Neural progenitor cell (in vitro differentiated cells): Measurements from ENCODE around the gene APLN. TPM values are rescaled to one million over a fixed set of nuclear protein-coding genes. Genes with fewer than 3 reads are reported as not detected.

Experiments
- DNase-seq: peaks from one replicate; pipeline ENCODE4 v3.0.0-alpha.2; 2016; ENCODE audit warnings: low spot score
- H2AFZ ChIP-seq: fragments of 200-600 bp; sonication (generic); replicated peaks from 2 replicates; pipeline ENCODE4 v1.6.1; 2016; ENCODE audit warnings: antibody characterized with exemption
- H3F3A ChIP-seq: fragments of 200-600 bp; sonication (generic); 2 replicates; pipeline ENCODE4 v1.6.1; 2016; ENCODE audit warnings: antibody characterized with exemption, low read depth
- H3K27ac ChIP-seq: fragments of 200-600 bp; sonication (generic); 2 replicates; pipeline ENCODE4 v1.5.1; 2016; ENCODE audit warnings: mild to moderate bottlenecking
- H3K27me3 ChIP-seq: fragments of 200-600 bp; sonication (generic); 2 replicates; pipeline ENCODE4 v1.6.1; 2016; ENCODE audit warnings: mild to moderate bottlenecking, moderate library complexity
- H3K36me3 ChIP-seq: fragments of 200-600 bp; sonication (generic); 2 replicates; pipeline ENCODE4 v1.5.1; 2016
- H3K4me1 ChIP-seq: fragments of 200-600 bp; sonication (generic); 2 replicates; pipeline ENCODE4 v1.6.1; 2016; ENCODE audit warnings: mixed run types
- H3K4me2 ChIP-seq: fragments of 200-600 bp; sonication (generic); 2 replicates; pipeline ENCODE4 v1.6.1; 2016
- H3K4me3 ChIP-seq: fragments of 200-600 bp; sonication (generic); 2 replicates; pipeline ENCODE4 v1.5.1; 2016
- H3K79me2 ChIP-seq: fragments of 200-600 bp; sonication (generic); 2 replicates; pipeline ENCODE4 v1.6.1; 2016; ENCODE audit warnings: low read depth
- H3K9ac ChIP-seq: fragments of 200-600 bp; sonication (generic); 2 replicates; pipeline ENCODE4 v1.6.1; 2016
- H3K9me3 ChIP-seq: fragments of 200-600 bp; sonication (generic); 2 replicates; pipeline ENCODE4 v1.5.1; 2016; ENCODE audit warnings: low read depth
- H4K20me1 ChIP-seq: fragments of 200-600 bp; sonication (generic); 2 replicates; pipeline ENCODE4 v1.6.1; 2016; ENCODE audit warnings: low read depth
- H3K27ac Mint-ChIP-seq: 3 replicates; pipeline ENCODE4 v1.8.0; 2021; ENCODE audit warnings: mixed read lengths
- H3K27me3 Mint-ChIP-seq: 2 replicates; pipeline ENCODE4 v1.8.0; 2022; ENCODE audit warnings: low read depth, mild to moderate bottlenecking, inconsistent platforms, moderate library complexity, mixed read lengths; ENCODE audit not compliant: insufficient read depth
- H3K36me3 Mint-ChIP-seq: 3 replicates; pipeline ENCODE4 v1.8.0; 2021; ENCODE audit warnings: mixed read lengths
- H3K4me1 Mint-ChIP-seq: 3 replicates; pipeline ENCODE4 v1.8.0; 2021; ENCODE audit warnings: mixed read lengths
- H3K4me3 Mint-ChIP-seq: 3 replicates; pipeline ENCODE4 v1.8.0; 2021; ENCODE audit warnings: mild to moderate bottlenecking, moderate library complexity, mixed read lengths
- H3K9me3 Mint-ChIP-seq: 3 replicates; pipeline ENCODE4 v1.8.0; 2020; ENCODE audit warnings: mixed read lengths
- EZH2 ChIP-seq: fragments of 200-600 bp; sonication (generic); IDR thresholded peaks from 2 replicates; pipeline ENCODE4 v1.6.1; 2017; ENCODE audit warnings: antibody characterized with exemption, mild to moderate bottlenecking, moderate library complexity
- EZH2phosphoT487 ChIP-seq: fragments of 200-600 bp; sonication (generic); IDR thresholded peaks from 2 replicates; pipeline ENCODE4 v1.6.1; 2017; ENCODE audit warnings: antibody characterized with exemption
- total RNA-seq: library from RNA; depleted of rRNA; stranded (reverse); fragments of >200 nt; gene quantifications from 2 replicates; pipeline ENCODE4 v1.2.3, GENCODE V29; 2015; ENCODE audit warnings: low replicate concordance
- TF ChIP-seq, protein P1 (sequence below): fragments of 200-600 bp; sonication (generic); IDR thresholded peaks from 2 replicates; pipeline ENCODE4 v1.5.1; 2017; ENCODE audit warnings: antibody characterized with exemption, mild to moderate bottlenecking

The APLN gene
- total RNA-seq, 1 donor from 2014 or later: 0.22 TPM

DNA sequence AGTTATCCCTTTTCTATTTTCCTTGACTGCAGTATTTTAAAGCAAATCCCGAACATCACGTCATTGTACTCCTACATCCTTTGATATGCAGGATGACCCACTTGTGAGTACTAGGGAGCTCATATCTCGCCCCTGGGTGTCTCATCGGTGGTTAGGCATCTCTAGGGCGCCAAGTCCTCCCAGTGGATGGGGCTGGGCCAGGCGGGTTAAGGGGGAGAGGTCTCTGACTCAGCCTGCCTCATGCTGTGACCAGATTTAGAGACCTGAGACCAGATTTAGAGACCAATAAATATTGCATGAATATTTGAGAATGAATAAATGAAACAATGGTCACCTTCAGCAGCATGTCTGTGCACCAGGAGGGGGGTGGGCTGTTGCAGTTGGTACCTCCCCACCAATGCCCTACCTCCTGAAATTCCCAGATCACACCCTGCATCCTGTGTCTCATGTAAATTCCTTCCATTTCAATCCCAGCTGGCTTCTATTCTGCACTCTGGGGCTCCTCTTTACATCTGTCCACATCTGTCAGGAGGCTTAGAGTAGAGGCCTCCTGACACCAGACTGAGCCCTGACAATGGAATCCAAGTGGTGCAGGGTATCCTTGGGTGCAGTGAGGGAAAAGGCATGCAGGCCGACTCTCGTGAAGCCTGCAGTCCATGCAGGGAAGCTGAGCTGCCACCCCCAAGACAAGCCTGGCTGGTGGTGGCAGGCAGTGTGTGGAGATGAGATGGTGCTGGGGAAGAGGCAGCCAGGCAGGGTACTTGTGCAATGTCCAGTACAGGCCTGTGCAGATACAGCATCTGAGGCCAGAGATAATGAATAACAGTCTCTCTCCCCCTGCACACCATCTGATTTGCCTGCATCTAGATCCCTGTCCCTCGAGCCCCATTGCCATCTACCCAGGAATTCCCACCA lies 5.2 kb downstream of the APLN start:
- Mint-ChIP-seq H3K27ac (no peak overlapping the region), H3K27me3 (peaks cover 8% of the 10 kb centered on the region), H3K9me3 (peaks cover 2% of the 10 kb centered on the region), H3K4me1 (peaks cover 33% of the 10 kb centered on the region), H3K4me3 (no peak overlapping the region), H3K36me3 (peaks cover 4% of the 10 kb centered on the region)
- peaks cover 41% of the 10 kb centered on the region for H3K27me3 ChIP-seq
- no peaks in the 10 kb centered on the region for H3K9me3 ChIP-seq
- no peak for DNase-seq
- no peaks in the 10 kb centered on the region for H4K20me1 ChIP-seq
- no peaks in the 10 kb centered on the region for H3F3A ChIP-seq
- H3K79me2 ChIP-seq: no peaks in the 10 kb centered on the region
- peaks cover 3% of the 10 kb centered on the region for H3K4me1 ChIP-seq
- no peak overlapping the region for H3K4me3 ChIP-seq
- H3K9ac ChIP-seq: no peak overlapping the region
- H3K4me2 ChIP-seq: no peak overlapping the region
- no peak overlapping the region for H3K27ac ChIP-seq
- TF ChIP-seq, protein P1, sequence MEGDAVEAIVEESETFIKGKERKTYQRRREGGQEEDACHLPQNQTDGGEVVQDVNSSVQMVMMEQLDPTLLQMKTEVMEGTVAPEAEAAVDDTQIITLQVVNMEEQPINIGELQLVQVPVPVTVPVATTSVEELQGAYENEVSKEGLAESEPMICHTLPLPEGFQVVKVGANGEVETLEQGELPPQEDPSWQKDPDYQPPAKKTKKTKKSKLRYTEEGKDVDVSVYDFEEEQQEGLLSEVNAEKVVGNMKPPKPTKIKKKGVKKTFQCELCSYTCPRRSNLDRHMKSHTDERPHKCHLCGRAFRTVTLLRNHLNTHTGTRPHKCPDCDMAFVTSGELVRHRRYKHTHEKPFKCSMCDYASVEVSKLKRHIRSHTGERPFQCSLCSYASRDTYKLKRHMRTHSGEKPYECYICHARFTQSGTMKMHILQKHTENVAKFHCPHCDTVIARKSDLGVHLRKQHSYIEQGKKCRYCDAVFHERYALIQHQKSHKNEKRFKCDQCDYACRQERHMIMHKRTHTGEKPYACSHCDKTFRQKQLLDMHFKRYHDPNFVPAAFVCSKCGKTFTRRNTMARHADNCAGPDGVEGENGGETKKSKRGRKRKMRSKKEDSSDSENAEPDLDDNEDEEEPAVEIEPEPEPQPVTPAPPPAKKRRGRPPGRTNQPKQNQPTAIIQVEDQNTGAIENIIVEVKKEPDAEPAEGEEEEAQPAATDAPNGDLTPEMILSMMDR: no peak
- TF ChIP-seq EZH2 (no peak), EZH2phosphoT487 (no peak)
- H3K36me3 ChIP-seq: no peaks in the 10 kb centered on the region
- H2AFZ ChIP-seq: no peak overlapping the region

DNA sequence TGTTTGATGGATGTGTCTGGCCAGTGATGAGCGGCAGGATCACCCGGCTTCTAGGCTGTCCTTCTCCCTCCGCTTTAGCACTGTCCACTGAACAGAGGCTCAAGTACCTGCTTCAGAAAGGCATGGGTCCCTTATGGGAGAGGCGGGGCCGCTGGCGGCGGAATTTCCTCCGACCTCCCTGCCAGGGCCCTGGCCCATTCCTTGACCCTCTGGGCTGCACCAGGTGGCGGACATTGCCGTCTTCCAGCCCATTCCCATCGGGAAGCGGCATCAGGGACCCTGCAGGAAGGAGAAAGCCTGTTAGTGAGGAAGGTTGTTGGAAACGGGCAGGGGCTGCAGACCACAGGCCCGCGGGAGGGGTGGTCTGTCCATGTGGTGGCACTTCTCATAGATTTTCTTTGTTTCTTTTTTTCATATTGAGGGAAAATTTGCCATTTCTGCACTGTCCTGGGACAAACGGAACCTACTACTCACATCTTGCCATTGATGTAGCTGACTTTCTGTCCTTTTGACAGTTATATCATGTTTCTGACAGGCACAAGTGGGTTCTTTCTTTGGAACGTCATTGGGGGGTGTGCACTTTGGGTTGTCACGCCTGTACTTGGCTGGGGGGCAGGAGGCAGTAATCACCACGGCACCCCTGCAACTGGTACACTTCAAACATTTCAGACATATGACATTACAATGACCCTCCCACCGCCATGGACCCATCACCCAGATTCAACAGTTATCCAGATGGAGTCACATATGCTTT lies 6.1 kb downstream of the APLN start:
- TF ChIP-seq EZH2 (no peak), EZH2phosphoT487 (no peak)
- TF ChIP-seq, protein P1: no peak
- Mint-ChIP-seq H3K9me3 (peaks cover 2% of the 10 kb centered on the region), H3K27ac (no peak overlapping the region), H3K27me3 (peaks cover 8% of the 10 kb centered on the region), H3K4me3 (no peak overlapping the region), H3K36me3 (peaks cover 4% of the 10 kb centered on the region), H3K4me1 (peaks cover 33% of the 10 kb centered on the region)
- Histone ChIP-seq H3F3A (no peaks in the 10 kb centered on the region), H4K20me1 (no peaks in the 10 kb centered on the region), H3K9me3 (no peaks in the 10 kb centered on the region), H3K9ac (no peak overlapping the region), H2AFZ (no peak overlapping the region), H3K36me3 (no peaks in the 10 kb centered on the region), H3K4me1 (peaks cover 3% of the 10 kb centered on the region), H3K27me3 (peaks cover 33% of the 10 kb centered on the region), H3K27ac (no peak overlapping the region), H3K4me2 (no peak overlapping the region), H3K4me3 (no peak overlapping the region), H3K79me2 (no peaks in the 10 kb centered on the region)
- DNase-seq: no peak

DNA sequence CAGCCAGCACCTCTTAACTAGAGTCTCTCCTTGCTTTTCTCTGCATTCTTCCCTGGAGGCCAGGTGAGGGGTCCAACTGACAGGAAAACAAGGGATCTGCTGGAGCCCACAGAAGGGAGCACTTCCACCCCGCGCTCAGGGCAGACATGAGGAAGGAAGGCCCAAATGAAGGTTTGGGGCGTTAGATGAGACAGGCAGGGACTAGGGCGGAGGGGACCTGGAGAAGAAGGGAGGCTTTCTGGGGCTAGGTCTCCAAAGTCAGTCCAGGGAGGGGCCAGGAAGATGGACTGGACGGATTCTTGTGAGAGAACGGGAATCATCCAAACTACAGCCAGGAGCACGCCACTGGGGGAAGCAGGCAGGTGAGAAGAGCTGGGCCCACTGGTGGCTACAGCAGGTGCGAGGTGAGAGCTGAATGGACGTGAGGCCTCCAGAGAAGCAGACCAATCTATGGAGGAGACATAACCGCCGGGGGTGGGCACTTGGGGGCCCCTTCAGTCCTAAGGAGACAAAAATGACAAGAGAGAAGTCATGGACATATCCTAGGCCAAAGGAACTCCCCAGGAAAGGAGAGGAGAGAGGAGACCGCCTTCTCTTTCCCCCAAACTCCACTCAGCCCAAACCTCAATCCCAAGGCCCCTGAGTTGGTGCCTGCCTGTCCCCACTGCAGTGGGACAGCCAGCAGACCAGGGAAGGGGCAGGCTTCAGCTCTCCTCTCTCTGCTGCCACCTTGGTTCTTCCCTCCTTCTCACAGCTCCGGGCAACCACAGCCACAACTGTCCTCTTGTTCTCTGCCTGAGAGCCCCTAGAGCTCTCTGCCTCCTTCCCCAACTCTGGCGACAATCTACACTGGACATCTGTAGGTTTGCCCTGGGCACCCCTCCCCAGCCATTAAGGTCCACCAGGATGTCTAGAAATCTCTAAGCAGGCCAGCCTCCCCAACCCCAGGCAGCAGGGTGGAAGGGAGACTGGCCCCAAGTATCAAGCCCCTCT lies 7.0 kb downstream of the APLN start:
- Histone ChIP-seq H3K36me3 (no peaks in the 10 kb centered on the region), H3K27ac (no peak overlapping the region), H3K9ac (no peak overlapping the region), H3K4me1 (peaks cover 3% of the 10 kb centered on the region), H3K9me3 (no peaks in the 10 kb centered on the region), H3K79me2 (no peaks in the 10 kb centered on the region), H4K20me1 (no peaks in the 10 kb centered on the region), H3K4me2 (no peak overlapping the region), H3K27me3 (peaks cover 23% of the 10 kb centered on the region), H3K4me3 (no peak overlapping the region), H2AFZ (no peak overlapping the region), H3F3A (no peaks in the 10 kb centered on the region)
- peaks cover 33% of the 10 kb centered on the region for H3K4me1 Mint-ChIP-seq
- peaks cover 4% of the 10 kb centered on the region for H3K9me3 Mint-ChIP-seq
- peaks cover 5% of the 10 kb centered on the region for H3K27me3 Mint-ChIP-seq
- no peak for TF ChIP-seq EZH2phosphoT487
- H3K4me3 Mint-ChIP-seq: no peak overlapping the region
- DNase-seq: no peak
- H3K36me3 Mint-ChIP-seq: peaks cover 4% of the 10 kb centered on the region
- no peak overlapping the region for H3K27ac Mint-ChIP-seq
